ENCODE data around the gene ABCB9.

GRCh38 chr12:122899887-122900286, 66.4 kb downstream of the ABCB9 start:
- no peak for TF ChIP-seq JUND (IDR thresholded peaks at IDR 0.05)
- TF ChIP-seq RAD21 (IDR thresholded peaks at IDR 0.05; ENCODE audit: low read depth), result no peak
- TF ChIP-seq ZNF274 (IDR thresholded peaks at IDR 0.05; ENCODE audit: low read depth, low read length), result no peak
- TF ChIP-seq POLR2A (IDR thresholded peaks at IDR 0.05; ENCODE audit: borderline replicate concordance, extremely low read depth, insufficient read depth, insufficient read length), result no peak
- no peak for TF ChIP-seq CTCF (IDR thresholded peaks at IDR 0.05 in 2 of 3, conservative IDR thresholded peaks at IDR 0.05 in 1 of 3; ENCODE audit: borderline replicate concordance in 1 of 3, insufficient read depth in 1 of 3, low read depth in 2 of 3, low read length in 2 of 3)

Measured in HCT116 (cell line).